Smooth muscle cell (in vitro differentiated cells): ENCODE measurements around the gene SLC9A6. TPM values are rescaled to one million over a fixed set of nuclear protein-coding genes. Genes with fewer than 3 reads are reported as not detected.

ENCODE experiments used
- DNase-seq: peaks from one replicate; lab custom pipeline; 2025; ENCODE audit not compliant: unreplicated experiment; lab: John Stamatoyannopoulos, UW
- H2AFZ ChIP-seq: fragments of 200-600 bp; sonication (generic); 2 replicates; pipeline ENCODE4 v1.6.0; 2016; ENCODE audit warnings: antibody characterized with exemption, low read depth, mild to moderate bottlenecking
- H3F3A ChIP-seq: fragments of 200-600 bp; sonication (generic); 2 replicates; pipeline ENCODE4 v1.6.0; 2017; ENCODE audit warnings: antibody characterized with exemption, low read depth
- H3K27ac ChIP-seq: fragments of 200-600 bp; sonication (generic); 2 replicates; pipeline ENCODE4 v1.5.1; 2016; ENCODE audit warnings: low read depth, mild to moderate bottlenecking
- H3K27me3 ChIP-seq: fragments of 200-600 bp; sonication (generic); 2 replicates; pipeline ENCODE4 v1.6.1; 2016; ENCODE audit warnings: low read depth, mild to moderate bottlenecking
- H3K36me3 ChIP-seq: fragments of 200-600 bp; sonication (generic); 2 replicates; pipeline ENCODE4 v1.5.1; 2016; ENCODE audit warnings: low read depth
- H3K4me1 ChIP-seq: fragments of 200-600 bp; sonication (generic); 2 replicates; pipeline ENCODE4 v1.5.1; 2016; ENCODE audit warnings: low read depth
- H3K4me2 ChIP-seq: fragments of 200-600 bp; sonication (generic); 2 replicates; pipeline ENCODE4 v1.6.0; 2016; ENCODE audit warnings: mild to moderate bottlenecking
- H3K4me3 ChIP-seq: fragments of 200-600 bp; sonication (generic); 2 replicates; pipeline ENCODE4 v1.5.1; 2016; ENCODE audit warnings: mild to moderate bottlenecking
- H3K79me2 ChIP-seq: fragments of 200-600 bp; sonication (generic); 2 replicates; pipeline ENCODE4 v1.6.0; 2016; ENCODE audit warnings: low read depth, mild to moderate bottlenecking
- H3K9ac ChIP-seq: fragments of 200-600 bp; sonication (generic); 2 replicates; pipeline ENCODE4 v1.6.0; 2016; ENCODE audit warnings: low read depth
- H3K9me3 ChIP-seq: fragments of 200-600 bp; sonication (generic); replicated peaks from 2 replicates; pipeline ENCODE4 v1.5.1; 2016; ENCODE audit warnings: low read depth
- H4K20me1 ChIP-seq: fragments of 200-600 bp; sonication (generic); 2 replicates; pipeline ENCODE4 v1.6.0; 2016; ENCODE audit warnings: low read depth
- WGBS: methylation state at CpG from one replicate; pipeline ENCODE4 v1.1.7; 2016; ENCODE audit warnings: low lambda C conversion rate; 5-methylcytosine and 5-hydroxymethylcytosine counted together
- polyA plus RNA-seq: library from polyadenylated mRNA; unstranded; fragments of >200 nt; fragmentation: Nextera tagmentation; extraction: Ambion mirVana; gene quantifications from 2 replicates; pipeline ENCODE4 v1.2.1, GENCODE V29; 2016
- total RNA-seq: library from RNA; depleted of rRNA; stranded (reverse); fragments of >200 nt; gene quantifications from 2 replicates; pipeline ENCODE4 v1.2.3, GENCODE V29; 2014
- TF ChIP-seq, protein P1 (sequence below): fragments of 200-600 bp; sonication (generic); IDR thresholded peaks from 2 replicates; pipeline ENCODE4 v1.5.1; 2017; ENCODE audit warnings: borderline replicate concordance, mild to moderate bottlenecking, antibody characterized with exemption; ENCODE audit not compliant: insufficient read depth, poor library complexity, severe bottlenecking

SLC9A6 gene
- total and polyA plus RNA-seq, 2 experiments from 2014 or later, result 11.6 to 19.8 TPM

DNA sequence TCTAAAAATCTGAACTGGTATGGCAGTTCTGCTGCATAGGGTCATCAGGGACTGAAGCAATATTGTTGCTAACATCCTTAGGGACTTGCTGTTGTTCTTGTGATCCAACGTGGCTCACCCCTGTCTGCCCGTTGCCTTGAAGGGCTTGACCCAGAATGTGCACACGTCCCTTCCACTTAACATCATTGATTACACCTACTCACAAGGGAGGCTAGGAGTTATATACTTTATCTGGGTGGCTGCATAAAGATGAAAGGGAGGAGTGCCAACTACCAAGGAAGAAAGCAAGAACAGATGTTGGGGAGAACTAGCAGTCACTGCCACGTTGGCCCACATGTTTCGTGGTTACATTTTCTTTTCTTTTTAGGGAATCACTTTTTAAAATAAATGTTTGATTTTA is 34.0 kb downstream of the SLC9A6 start:
- 77% methylated on average over 5 of the region's 5 CpGs for WGBS
- Histone ChIP-seq H3K4me1 (no peaks in the 10 kb centered on the region), H3K79me2 (no peaks in the 10 kb centered on the region)

DNA sequence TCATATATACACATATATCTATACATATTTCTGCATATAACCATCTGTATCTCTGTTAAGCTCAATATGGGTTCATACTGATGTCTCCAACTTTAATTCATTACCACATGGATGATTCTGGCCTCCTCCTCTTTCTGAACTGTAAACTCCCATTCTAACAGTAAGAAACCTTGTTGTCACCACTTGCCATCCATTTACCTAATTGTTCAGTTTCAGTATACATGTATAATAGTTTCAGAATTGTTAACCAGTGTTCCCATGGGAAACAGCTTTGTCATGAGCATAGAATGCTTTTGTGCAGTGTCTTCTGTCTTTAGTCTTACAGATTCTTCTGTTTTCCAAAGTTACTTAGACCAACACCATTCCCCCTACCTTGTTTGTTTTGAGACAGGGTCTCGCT is 35.9 kb downstream of the SLC9A6 start:
- 95% methylated on average over 1 of the region's 1 CpG for WGBS
- H3K9ac ChIP-seq, result no peak overlapping the region
- no peak overlapping the region for H3K4me2 ChIP-seq
- H4K20me1 ChIP-seq, result no peaks in the 10 kb centered on the region
- H3F3A ChIP-seq, result no peaks in the 10 kb centered on the region
- H3K79me2 ChIP-seq, result no peaks in the 10 kb centered on the region
- no peak overlapping the region for H3K4me3 ChIP-seq
- H2AFZ ChIP-seq, result no peak overlapping the region
- H3K36me3 ChIP-seq, result no peaks in the 10 kb centered on the region
- TF ChIP-seq, protein P1, sequence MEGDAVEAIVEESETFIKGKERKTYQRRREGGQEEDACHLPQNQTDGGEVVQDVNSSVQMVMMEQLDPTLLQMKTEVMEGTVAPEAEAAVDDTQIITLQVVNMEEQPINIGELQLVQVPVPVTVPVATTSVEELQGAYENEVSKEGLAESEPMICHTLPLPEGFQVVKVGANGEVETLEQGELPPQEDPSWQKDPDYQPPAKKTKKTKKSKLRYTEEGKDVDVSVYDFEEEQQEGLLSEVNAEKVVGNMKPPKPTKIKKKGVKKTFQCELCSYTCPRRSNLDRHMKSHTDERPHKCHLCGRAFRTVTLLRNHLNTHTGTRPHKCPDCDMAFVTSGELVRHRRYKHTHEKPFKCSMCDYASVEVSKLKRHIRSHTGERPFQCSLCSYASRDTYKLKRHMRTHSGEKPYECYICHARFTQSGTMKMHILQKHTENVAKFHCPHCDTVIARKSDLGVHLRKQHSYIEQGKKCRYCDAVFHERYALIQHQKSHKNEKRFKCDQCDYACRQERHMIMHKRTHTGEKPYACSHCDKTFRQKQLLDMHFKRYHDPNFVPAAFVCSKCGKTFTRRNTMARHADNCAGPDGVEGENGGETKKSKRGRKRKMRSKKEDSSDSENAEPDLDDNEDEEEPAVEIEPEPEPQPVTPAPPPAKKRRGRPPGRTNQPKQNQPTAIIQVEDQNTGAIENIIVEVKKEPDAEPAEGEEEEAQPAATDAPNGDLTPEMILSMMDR, result no peak
- no peaks in the 10 kb centered on the region for H3K4me1 ChIP-seq
- no peaks in the 10 kb centered on the region for H3K9me3 ChIP-seq
- H3K27ac ChIP-seq, result no peak overlapping the region
- no peaks in the 10 kb centered on the region for H3K27me3 ChIP-seq
- DNase-seq, result no peak

More for the DNA sequence above, 34.0 kb downstream of the SLC9A6 start:
- H3K4me2 ChIP-seq, result no peak overlapping the region
- H4K20me1 ChIP-seq, result no peaks in the 10 kb centered on the region
- no peaks in the 10 kb centered on the region for H3K27me3 ChIP-seq
- H3K27ac ChIP-seq, result no peak overlapping the region
- no peaks in the 10 kb centered on the region for H3K9me3 ChIP-seq
- DNase-seq, result no peak
- no peaks in the 10 kb centered on the region for H3F3A ChIP-seq
- H3K4me3 ChIP-seq, result no peak overlapping the region
- H2AFZ ChIP-seq, result no peak overlapping the region
- TF ChIP-seq, protein P1, result no peak
- H3K36me3 ChIP-seq, result no peaks in the 10 kb centered on the region
- no peak overlapping the region for H3K9ac ChIP-seq

DNA sequence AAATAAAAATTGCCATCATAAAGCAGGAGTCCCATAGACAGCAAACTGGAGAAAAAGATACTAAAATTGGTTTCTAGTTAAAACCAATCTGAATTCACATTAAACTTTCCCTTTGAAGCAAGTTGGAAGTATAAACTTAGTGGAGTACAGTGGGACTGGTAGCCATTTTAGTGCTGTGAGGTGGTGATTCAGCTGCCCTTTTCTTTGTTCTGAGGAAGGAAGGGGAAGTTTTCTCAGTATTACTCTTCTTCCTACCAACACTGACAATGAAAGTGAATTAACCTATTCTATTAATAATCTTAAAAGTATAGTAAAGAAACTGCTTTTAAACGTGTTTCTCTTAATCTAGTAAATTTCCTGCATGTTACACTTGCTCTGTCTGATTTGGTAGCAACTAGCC is 36.7 kb downstream of the SLC9A6 start:
- Histone ChIP-seq H3K36me3 (no peaks in the 10 kb centered on the region), H3K9ac (no peak overlapping the region), H3F3A (no peaks in the 10 kb centered on the region), H3K4me2 (no peak overlapping the region), H3K4me1 (no peaks in the 10 kb centered on the region), H3K79me2 (no peaks in the 10 kb centered on the region), H3K27me3 (no peaks in the 10 kb centered on the region), H2AFZ (no peak overlapping the region), H3K4me3 (no peak overlapping the region), H4K20me1 (no peaks in the 10 kb centered on the region), H3K27ac (no peak overlapping the region), H3K9me3 (no peaks in the 10 kb centered on the region)
- TF ChIP-seq, protein P1, result no peak
- DNase-seq, result no peak
- 63% methylated on average over 1 of the region's 1 CpG for WGBS

- Histone ChIP-seq H3K36me3 (no peaks in the 10 kb centered on the region), H3K9me3 (no peaks in the 10 kb centered on the region)
- 73% methylated on average over 3 of the region's 3 CpGs for WGBS
Measured at GRCh38 chrX:136025091-136025490, 39.9 kb downstream of the SLC9A6 start.

More at GRCh38 chrX:136025091-136025490, 39.9 kb downstream of the SLC9A6 start:
- TF ChIP-seq, protein P1, result no peak
- Histone ChIP-seq H3F3A (no peaks in the 10 kb centered on the region), H2AFZ (no peak overlapping the region), H3K27me3 (no peaks in the 10 kb centered on the region), H3K79me2 (no peaks in the 10 kb centered on the region), H4K20me1 (no peaks in the 10 kb centered on the region), H3K4me2 (no peak overlapping the region), H3K9ac (no peak overlapping the region), H3K4me3 (no peak overlapping the region), H3K27ac (no peak overlapping the region), H3K4me1 (no peaks in the 10 kb centered on the region)
- DNase-seq, result no peak
